SW480 (cell line): Measurements from ENCODE around the gene CCN5.
"Not testable (repeated sequence)": the region's sequence is repeated elsewhere in the genome, so short reads cannot be mapped to it uniquely, and the experiment has no call there.

Experiments used
- DNase-seq: peaks from one replicate; pipeline ENCODE4 v3.0.0-alpha.2; 2016; ENCODE audit warnings: low spot score

Gene CCN5

DNA sequence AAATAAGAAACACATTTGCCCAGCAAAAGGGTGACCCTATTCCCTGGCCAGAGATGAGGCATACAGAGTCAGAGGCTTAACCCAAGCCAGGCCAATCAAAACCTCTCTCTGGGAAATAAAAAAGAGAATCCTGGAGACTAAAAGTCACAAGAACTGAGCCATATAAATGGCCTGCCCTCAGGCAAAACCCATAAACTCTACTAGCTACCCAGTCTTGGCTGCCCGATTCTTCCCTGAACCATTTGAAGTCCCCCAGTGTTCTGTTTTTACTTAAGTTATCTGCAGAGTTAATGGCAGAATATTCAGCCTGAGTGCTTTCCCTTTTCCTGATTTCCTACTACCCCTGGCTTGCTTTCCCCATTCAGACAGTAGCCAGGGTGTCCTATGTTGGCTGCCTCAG is 44.4 kb downstream of the CCN5 start:
- no peak for DNase-seq

DNA sequence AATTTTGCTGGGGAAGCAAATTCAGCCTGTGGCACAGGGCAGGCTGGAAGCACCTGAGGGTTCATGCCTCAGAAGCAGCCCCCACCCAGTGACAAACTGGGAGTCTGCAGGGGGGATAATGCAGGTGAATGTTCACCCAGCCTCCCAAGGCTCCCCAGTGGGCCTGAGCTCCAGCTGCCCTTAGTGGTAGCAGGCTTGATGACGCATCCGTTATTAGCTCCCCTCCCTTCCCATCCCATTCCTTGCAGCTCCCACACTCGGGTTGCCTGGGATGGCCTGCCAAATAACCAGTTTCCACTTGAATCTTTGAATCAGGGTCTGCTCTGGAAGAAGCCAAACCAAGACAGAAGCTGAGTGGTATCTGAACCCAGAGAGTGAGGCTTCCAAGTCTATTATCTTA is 46.3 kb downstream of the CCN5 start:
- DNase-seq: no peak

GRCh38 chr20:44762466-44763140 is 47.4 kb downstream of the CCN5 start:
- no peak for DNase-seq

- DNase-seq: not testable (repeated sequence)
Measured at GRCh38 chr20:44763798-44764197, 48.6 kb downstream of the CCN5 start.

DNA sequence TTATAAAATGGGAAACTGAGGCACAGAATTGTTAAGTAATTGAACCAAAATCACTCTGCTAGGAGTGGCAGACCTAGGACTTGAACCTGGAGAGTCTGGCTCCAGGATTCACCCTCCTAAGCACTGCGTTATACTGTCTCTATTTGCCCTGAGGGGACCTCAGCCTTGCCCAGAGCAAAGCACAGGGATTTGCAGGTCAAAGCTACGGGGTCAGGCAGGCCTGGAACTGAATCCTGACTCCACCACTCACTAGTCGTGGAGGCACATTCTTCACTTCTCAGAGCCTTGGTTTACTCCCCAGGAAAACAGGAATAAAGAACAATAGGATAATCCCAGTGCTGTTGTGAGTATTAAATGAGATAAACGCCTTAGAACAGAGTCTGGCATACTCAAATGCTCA is 49.9 kb downstream of the CCN5 start:
- DNase-seq: no peak

DNA sequence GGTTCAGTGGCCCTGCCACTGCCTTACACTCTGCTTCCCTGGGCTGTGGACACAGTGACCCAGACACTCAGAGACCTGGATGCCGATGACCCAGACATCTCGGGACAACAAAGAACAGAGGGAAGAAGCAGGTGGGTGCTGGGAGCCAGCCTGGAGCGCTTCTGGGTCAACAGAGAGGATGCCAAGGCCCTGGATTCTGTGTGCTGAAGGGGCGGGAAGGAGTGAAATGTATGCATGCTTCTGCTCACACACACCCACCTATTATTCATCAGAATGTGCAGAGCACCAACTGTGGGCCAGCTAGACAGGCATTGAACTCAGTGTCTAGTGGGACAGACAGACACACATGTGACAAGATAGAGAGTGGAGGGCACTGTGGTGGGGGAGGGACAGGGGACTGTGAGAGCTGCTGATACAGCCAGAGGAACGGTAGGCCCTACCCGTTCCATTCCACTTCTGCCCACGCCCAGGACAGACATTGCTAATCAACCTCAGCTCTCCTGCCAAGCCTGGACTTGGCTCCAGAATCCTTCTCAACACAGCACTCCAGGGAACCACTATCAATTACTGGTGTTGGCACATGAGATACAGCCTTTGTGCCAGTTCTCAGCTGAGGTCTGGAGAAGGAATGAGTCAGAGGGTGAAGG is 50.7 kb downstream of the CCN5 start:
- DNase-seq: peak; percentile 34

- no peak for DNase-seq
Measured at GRCh38 chr20:44768256-44768655, 53.1 kb downstream of the CCN5 start.

DNA sequence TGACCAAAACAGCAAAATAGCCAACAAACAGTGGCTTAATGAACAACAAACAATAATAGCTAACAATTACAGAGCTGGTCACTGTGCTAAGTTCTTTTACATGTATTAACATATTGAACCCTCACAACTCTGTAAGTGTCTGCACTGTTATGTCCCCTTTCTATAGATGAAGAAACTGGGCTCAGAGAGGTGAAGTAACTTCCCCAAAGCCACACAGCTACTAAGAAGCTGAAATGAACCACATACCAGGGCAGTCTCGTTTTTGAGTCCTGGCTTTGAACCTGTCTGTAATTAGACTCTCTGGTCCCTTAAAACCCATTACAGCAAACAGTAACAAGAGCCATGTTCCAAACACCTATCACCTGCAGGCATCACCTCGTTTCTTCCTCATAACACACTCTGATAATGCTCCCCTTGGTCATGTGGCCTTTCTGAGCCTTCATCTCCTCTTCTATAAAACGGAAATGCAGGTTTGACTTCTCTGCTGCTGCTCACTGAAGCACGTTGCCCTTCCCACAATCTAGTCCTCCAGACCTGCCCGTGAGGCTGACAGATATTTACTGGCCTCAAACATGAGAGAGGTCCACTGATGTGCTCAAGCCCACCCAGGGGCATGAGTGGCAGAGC is 53.8 kb downstream of the CCN5 start:
- no peak for DNase-seq

DNA sequence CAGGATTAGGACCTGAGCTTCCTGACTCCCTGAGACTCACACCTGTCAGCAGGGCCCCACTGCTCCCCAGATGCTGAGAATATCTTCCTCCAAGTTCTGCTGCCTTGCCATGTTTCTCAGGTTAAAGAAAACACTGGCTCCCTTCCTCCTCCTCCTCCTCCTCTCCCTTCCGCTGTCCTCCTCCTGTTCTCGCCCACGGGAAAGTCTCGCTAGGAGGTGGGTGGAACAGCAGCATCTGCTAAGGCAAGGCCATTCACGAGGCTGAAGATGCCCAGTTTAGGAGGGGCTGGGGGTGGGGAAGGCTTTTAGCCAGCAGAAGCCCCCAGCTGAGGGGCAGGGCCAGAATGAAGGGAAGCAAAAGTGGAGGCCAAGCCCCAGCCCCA is 54.3 kb downstream of the CCN5 start:
- no peak for DNase-seq

DNA sequence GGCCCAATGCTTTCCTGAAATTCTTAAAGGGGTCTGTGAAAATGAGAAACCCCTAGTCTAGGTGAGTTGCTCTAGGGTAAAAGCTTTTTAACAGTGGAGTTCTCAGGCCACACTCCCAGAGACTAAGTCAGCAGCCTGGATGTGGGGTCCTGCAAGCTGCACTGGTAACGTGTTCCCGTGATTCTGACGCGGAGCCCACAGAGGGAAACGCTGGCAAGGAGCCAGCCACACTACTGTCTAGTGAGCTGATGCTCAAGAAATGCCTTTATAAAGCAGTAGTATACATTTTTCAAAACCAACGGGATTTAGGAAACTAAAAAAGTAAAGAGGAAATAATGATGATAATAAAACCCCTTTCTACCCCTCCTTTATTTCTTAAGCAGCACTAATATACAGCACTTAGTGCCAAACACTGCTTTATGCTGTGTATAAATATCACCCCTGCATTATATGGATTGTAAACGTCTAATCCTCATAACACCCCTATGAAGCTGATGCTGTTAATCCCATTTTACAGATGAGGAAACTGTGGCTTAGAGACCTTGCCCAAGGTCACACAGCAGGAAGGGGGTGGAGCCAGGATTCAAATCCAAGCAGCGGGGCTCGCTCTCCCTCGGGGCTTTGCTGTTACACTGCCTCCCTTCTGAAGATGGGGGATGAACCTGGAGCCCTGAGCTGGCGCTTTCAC is 55.5 kb downstream of the CCN5 start:
- DNase-seq: no peak

DNA sequence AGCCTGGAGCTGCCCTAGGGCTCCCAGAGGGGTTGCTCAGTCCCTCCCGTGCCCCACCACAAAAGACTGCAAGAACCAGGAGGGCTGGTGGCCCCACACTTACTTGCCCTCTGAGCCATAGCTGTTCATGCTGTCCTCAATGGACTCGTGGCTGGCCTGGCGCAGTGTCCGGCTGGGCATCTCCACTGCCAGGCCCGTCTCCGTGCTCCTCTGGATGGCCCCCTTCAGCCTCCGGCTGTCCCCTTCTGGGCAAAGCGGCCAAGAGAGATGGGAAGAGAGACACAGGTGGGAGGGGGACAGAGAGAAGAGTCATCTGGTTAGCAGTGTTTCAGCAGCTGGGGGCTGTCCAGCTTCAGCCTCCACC is 56.0 kb downstream of the CCN5 start:
- no peak for DNase-seq

- no peak for DNase-seq
Measured at GRCh38 chr20:44772636-44773035, 57.5 kb downstream of the CCN5 start.

- DNase-seq: no peak
Measured at GRCh38 chr20:44773070-44773829, 58.1 kb downstream of the CCN5 start.

DNA sequence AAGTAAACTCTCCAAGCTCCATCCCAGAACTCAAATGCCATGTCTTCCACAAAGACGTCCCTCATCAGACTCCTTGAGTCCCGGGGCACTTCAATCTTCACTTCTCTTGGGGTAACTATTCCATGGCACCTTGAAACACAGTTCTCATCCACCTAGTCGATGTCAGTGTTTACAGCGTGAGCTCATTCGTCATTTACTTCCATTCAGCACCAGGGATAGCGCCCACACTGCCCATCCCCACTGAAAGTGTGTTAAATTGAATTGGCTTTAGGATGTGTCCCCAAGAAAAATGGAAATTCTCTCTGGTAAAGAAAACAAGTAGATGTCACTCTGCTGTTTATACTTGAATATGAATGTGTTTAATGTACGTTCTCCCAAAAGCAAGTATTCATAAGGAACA is 61.8 kb downstream of the CCN5 start:
- peak; percentile 23 for DNase-seq
